OCI-M2 (cell line): Measurements from ENCODE around the gene NCAM1.

Experiments used
- DNase-seq: peaks from one replicate; lab custom pipeline; 2025; ENCODE audit not compliant: unreplicated experiment; lab: John Stamatoyannopoulos, UW

The NCAM1 gene

DNA sequence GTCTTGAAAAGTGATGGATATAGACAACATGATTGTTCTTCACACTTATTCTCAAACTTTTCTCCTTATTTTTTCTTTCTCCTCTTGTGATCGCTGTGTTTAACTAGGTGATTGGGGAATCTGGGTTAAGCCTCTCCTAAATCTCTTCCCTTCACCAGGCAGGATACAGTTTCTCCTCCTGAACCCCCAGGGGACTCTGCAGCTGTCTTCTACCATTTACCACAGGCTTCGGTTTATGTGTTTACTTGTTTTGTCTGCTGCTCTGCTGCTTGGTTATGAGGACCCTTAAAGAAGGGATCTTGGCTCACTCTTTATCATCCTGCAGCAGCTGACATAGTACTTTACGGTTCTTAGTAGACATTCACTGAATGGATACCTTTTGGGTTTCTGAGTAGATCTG is 124.2 kb downstream of the NCAM1 start:
- no peak for DNase-seq

DNA sequence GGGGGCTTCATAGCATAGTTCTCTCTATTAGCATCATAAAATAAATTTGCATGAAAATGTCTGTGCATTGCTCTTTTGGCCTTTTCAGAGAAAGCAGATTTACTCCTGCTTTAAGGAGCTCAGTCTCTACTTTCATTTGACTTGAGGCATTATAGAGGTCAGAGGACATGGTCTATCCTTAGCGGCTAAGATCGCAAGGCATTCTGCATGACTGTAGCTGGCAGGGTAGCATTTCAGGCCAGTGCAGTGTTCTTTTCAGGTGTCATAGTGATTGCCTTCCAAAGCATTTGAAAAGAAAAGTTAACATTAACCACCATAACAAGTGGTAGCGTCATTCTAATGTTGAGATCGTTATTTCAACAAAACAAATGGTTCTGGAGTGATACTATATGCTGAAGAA is 126.5 kb downstream of the NCAM1 start:
- no peak for DNase-seq

DNA sequence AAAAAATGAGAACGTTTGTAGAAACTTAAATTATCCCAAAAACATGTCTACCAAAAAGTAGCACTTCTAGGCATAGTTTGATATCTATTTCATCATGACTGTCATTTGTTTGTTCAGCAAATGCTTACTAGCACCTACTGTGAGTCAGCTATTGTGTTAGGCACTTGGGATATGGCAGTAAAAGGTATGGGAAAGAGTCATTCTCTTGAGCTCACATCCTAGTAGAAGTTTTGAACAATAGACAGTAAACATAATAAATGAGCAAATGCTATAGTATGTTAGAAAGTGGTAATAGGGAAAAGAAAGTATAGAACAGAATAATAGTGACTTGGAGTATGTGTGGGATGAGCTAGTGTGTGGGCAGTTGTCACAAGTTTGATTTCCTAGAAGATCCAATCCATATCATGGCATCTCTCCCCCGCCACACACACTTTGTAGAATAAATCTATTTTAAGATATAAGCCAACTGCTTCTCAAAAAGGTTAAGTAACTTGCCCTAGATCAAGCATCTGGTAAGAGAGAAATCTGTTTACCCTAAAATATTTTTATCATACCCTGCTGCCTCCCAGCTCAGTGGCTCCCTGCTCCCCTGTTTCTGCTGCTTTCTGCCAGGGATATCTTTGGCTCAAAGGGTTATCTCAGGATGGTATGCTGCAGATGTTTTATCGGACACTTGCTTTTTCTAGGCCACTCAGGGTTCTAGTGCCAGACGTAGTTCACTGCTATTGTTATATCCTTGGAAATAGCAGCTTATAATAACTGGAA is 129.7 kb downstream of the NCAM1 start:
- DNase-seq: no peak

DNA sequence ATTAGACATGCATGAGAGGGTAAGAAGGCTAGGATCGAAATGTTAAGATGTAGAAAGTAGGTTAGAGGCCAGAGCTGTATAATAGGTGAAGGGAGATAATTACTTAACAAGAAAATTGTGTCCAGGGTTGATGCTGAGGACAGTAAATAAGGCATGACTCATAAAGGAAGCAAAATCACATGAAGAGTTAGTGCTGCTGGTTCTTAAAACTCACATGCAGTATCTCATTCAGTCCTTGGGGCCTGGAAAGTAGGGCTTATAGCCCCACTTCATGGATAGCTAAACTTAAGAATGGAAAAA is 130.2 kb downstream of the NCAM1 start:
- DNase-seq: no peak

DNA sequence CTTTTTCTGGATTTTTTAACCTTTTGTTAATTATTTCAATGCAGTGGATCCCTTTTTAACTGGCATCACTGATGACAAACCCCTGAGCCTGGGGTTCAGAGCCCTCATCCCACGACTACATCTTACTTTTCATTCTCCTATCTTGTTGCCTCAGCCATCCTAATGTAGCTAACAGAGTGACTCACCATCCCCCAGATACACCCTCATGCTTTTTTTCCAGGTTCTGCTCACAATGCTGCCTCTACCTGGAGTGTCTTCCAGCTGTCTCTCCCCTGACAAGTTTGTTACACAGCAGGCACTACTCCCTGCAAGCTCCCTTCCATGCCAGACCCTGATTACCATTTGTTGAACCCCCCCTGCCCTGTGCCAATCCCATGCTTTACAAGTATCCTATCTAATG is 135.4 kb downstream of the NCAM1 start:
- DNase-seq: no peak

DNA sequence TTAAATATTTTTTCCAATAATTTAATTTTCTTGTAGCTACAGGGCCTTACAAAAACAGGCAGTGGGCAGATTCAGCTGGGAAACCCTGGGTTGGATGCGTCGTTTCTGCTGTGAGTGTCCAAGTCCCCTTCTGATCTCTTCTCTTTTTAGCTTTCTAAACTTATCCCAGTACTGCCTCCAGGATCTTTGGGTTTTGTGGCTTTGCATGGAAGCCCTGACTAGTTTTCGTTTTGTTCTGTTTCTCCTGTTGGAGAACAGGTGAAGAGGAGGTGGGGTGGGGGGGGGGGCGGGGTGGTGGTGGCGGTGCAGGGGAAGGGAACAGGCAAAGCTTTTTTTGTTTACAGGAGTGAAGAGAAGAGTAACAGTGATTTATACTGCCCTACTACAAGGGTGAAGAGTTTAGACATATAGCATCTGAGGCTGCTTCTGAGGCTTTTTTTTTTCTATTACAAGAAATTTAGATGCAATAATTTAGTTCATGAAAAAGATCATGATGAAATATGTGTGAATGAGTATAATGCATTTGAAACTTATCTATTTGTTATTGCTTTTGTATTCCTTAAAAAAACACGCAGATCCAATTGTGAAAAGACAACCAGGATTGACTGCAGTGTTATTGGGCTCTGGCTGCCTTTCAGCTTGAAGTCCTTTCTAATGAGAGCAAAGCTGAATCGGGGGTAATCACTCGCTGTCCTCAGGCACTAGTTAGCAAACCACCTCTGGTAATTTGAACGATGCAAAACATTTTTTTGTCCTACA is 142.9 kb downstream of the NCAM1 start:
- DNase-seq: no peak

DNA sequence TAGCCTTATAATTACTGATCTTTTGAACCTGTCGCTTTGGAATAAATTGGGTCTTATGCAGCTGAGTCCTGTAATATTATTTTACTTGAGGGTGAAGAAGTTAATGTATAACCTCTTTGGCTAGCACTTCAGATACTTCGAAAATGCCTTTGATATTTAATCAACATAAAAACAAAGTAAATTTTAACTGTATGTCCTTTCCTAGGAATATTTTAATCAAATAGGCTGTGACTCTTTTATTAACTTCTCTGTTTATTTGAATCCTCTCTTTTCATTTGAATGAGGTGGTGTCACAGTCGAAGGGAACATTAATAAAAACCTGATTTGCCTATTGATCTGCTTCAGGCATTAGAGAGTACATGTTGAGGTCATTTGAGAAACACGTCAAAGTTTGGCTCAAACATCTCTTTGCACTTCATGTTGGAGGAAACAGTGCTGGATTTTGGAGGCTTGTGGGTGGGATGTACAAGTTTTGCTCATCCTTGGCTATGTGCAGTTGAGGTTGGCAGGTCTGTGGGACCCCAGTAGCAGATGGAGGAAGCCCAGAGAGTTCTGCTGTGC is 143.6 kb downstream of the NCAM1 start:
- no peak for DNase-seq

DNA sequence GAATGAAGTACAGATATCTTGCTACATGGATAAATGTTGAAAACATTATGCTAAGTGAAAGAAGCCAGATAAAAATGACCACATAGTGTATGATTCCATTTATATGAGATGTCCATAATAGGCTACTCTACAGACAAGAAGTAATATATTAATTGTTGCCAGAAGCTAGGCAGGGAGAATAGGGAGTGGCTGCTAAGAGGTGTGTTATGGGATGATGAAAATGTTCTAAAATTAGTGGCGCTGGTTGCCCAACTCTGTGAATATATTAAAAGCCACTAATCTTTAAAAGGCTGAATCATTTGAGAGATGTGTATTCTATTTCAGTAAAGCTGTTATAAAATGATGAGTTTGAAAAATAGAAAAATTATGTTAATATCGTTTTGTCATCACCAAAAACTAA is 144.4 kb downstream of the NCAM1 start:
- no peak for DNase-seq

DNA sequence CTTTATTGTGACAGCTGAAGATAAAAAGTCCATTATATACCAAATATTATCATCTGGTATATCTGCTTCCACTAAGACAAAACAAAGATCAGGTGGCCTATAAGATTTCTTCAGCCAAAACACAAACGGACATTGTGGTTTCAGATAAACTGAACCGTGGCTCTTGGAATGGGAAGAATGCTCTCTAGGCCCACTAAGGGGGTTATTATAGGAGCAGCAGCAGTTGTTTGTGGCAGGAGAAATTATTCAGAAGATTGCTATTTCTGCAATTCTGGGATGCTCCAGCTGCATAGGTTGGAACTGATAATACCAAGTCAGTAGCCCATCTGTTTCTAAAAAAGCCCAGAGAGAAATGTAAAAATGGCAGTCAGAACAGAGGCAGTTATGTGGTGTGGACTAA is 145.3 kb downstream of the NCAM1 start:
- DNase-seq: no peak

DNA sequence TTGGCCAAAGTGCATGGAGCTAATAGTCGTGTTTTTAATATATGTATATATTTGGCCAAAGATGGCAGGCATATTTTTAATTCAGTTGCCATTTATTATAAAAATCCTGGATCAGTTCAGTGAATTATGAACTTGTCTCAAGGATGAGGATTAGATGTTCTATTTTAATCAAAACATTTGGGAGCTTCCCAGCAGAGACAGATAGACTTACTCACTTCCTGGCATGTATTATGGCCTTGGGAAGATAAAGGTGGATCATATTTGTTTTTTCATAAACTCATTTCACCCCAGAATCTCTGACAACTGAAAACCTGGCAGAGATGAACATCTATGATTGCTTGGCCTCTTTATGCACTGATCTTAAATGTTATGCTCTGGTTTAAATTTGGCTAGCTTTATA is 148.8 kb downstream of the NCAM1 start:
- no peak for DNase-seq

DNA sequence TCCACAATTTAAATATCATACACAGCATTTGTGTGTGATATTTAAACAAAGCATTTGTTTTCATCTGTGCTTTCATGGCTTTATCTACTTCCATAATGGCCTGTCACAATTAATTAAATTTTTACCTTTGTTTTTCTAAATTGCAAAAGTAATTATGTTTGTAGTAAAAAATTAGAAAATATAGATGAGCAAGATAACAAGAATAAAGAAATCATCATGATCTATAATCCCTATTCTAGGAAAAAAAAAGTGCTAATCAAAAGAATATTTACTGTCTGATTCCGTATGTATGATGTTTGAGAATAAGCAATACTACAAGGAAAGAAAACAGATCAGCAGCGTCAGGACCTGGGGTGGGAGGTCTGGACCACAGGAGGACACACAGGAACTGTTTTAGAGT is 149.9 kb downstream of the NCAM1 start:
- DNase-seq: no peak

DNA sequence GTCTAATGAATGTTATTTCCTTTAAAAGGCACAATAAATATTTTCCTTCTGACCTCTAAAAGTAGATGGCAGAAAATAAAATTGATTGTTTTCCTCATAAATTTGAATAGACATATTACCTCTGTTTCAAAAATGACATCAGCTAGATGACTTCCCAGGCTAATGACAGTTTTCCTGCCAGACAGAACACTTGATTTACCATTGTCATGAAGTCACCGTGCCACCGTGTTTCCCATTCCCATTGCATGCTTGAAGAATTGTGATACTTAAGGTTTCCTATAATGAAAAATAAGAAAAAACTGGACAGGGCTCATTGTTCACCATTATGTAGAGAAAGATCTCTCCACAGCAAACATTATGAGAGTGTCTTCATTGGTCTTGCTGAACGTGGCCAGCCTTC is 151.1 kb downstream of the NCAM1 start:
- DNase-seq: no peak

DNA sequence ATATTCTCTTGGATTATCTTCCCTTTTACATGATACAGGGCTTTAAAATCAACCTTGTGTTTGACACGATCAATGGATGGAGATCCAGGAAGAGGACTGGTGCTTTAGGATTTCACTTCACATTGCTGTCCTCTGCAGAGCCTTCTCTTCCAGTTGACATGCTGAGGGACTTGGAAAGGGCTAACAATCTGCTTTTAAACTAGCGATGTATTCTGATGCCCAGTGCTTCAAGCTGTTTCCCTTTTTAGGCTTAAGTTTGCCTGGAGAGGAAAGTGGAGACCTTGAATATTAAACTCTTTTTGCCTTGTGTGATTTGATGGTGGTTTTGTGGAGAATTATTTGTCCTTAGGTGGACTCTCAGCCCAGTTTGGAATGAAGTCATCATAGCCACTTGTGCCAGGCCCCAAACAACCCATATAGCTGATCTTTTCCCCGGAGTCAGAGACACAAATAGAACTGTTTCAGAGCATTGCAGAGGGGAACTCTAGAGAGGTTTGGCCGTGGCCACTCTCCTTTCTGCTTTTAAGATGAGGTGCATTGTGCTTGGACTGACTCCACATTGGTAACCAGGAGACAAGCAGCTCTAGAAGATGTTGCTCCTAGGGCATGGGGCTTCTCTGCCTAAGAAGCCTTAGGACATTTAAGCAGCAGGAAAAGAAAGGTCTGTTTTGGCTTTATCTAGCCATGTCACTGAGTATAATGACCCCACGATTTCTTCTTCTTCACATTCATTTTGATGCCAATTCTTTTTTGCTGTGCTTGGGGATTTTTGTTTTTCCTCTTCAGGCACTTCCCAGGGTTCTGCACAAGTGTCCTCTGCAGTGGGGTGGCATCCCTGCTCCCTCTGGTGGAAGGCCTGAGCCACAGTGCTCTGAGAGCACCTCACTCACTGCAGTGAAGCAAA is 152.8 kb downstream of the NCAM1 start:
- DNase-seq: no peak

DNA sequence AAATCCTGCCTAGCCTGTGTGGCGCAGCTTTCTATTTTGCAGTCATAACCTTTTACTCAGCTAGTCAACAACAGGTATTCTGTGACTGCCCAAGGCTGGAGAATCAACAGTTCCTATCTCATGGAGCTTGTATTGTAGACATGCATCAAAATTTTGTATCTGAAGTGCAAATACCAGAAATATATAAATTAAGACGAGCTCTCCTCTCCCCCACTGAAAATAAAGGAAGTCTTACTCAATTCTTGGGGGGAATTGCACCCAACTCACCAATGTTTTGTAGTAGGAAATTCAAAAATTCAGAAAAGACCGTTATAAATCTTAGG is 153.4 kb downstream of the NCAM1 start:
- no peak for DNase-seq

DNA sequence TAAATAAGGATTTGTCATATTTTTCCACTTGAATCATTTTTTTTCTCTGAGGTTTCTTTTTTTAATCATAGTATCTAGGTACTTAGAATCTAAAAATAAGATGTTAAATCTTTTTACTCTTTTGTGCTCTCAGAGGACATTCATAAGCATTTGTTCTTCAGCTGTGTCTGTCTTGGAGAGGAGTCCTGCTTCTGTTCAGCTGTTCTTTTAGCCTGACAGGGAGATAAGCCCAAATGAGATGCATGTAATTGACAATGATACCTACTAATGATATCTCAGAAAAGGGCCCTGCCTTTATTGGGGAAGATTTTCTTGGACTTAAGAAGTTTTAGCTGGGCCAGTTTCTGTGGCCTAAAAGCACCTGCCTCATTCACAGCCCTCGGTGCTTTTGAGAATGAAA is 156.9 kb downstream of the NCAM1 start:
- no peak for DNase-seq

DNA sequence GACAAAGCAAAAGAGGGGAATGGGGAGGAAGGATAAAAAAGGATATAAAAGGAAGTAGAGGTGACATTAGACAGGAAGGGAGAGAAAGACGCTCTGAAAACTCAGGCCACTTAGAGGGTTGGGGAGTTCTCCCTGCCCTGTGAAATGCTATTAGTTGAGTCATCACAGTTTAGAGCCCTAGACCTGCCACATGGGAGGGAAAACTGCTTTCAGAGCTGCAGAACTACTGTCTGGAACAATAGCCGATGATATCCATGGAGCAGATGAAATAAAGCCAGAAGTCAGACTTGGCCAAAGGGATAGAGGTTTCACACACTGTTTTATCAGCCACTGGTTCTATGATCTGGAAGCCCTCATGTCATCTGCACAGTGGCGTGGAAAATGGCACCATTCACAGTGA is 157.9 kb downstream of the NCAM1 start:
- no peak for DNase-seq

DNA sequence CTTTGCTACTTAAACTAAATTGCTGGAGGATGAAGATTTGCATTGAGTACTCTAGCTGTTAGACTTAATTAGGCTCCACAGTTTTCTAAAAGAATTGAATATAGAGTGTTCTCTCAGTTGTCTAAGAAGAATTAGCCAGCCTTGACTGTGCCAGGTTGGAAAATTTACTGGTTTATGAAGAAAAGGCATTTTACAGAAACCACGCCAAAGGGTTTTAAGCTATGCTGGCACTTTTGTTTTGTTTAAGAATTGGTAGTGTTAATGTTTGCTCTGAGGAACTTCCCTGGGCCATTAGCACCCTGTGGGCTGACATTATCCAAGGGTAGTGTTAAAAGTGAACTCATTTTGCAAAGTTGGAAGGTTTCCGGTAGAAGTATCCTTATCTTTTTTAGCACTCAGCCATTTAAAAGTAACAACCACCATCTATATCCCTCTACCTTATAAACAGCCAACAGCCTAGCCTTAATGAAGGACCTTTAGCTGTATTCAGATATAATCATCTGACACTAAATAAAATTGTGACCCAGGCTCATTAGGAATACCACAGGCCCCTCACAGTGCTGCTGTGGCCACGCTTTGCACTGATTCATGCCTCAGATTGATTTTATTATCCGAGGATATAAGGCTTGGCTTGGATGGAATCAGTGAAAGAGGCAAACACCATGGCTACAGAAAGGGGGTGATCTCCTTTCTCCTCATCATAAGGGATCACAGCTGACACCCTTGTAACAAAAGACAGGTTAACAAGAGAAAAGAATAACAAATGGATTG is 158.9 kb downstream of the NCAM1 start:
- DNase-seq: no peak

DNA sequence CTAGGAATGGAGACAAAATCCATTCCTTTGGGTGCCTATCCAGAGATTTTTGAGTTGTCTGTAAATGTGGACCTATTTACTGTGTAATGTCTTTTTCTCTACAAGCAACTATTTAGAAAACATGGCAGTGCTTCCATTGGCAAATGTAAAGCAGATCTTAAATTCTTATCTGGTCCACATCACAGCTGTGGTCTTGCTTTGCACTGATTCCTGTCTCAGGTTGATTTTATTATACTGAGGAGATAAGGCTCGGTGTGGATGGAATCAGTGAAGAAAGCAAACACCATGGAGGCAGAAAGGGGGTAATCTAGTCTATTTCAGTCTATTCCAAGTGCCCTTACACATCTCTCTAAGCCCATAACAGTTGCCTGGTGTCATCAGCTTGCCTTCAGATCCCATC is 160.5 kb downstream of the NCAM1 start:
- no peak for DNase-seq

DNA sequence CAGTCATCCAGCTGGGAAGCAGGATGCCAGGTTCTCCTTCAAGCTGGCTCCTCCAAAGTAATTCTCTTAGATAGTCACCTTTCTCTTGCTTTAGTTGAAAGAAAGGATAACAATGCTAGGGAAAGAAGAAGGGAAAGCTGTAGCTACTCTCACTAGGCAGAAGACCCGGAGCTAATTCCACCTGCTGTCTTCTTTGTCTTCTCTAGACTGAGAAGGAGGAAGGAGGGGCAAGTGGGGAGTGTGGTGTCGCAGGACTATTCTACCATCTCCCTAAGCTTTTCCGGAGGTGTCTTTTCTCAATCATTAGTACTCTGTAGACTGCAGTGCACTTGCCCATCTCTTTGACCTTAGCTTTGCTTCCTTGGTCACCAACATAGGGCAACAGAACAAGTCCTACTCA is 162.8 kb downstream of the NCAM1 start:
- DNase-seq: no peak

DNA sequence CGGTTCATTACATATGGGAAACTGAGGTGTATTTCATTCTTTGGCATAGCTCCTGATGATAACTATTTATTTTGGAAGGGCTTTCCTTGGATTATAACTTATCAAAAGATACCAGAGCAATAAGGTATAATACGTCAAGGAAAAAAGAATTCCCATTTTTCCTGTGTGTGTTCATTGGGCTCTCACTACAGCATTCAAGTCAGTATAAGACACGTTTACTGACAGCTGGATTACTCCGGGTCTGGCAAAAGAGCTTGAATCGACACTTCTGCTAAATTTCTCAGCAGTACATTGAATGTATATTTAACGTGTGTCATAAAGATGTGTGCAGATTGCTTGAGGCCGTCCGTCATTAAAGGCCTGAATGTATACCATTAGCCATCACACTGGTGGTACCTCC is 163.4 kb downstream of the NCAM1 start:
- DNase-seq: no peak
